ENCODE results near the gene VRK2. TPM values are rescaled to one million over a fixed set of nuclear protein-coding genes. Genes with fewer than 3 reads are reported as not detected.
A peak's percentile ranks its signal among the peaks of the same experiment; 100 is the strongest.

The VRK2 gene
- total RNA-seq = 19.5 TPM
- 17.6 TPM for polyA plus RNA-seq
- long read RNA-seq, donor 1, partial matches to known transcripts = 0 of 1 reads
- long read RNA-seq, donor 1, other reads (novel, unspliced or antisense) = 0 of 1 reads
- long read RNA-seq, donor 2, transcript VRK2-201 (13 exons, 1,888 nt) = major isoform, 6 of 30 reads
- long read RNA-seq, donor 2, partial matches to known transcripts = 8 of 30 reads
- long read RNA-seq, donor 2, other reads (novel, unspliced or antisense) = 15 of 30 reads
- long read RNA-seq, donor 3, partial matches to known transcripts = 0 of 1 reads
- long read RNA-seq, donor 3, other reads (novel, unspliced or antisense) = 0 of 1 reads
- long read RNA-seq, donor 4, partial matches to known transcripts = 0 of 8 reads
- long read RNA-seq, donor 4, other reads (novel, unspliced or antisense) = 7 of 8 reads
- long read RNA-seq, donor 5, partial matches to known transcripts = 105 of 111 reads
- long read RNA-seq, donor 5, other reads (novel, unspliced or antisense) = 5 of 111 reads
- long read RNA-seq, donor 6, partial matches to known transcripts = 0 of 3 reads
- long read RNA-seq, donor 6, other reads (novel, unspliced or antisense) = 0 of 3 reads
- long read RNA-seq, donor 7, partial matches to known transcripts = 49 of 50 reads
- long read RNA-seq, donor 7, other reads (novel, unspliced or antisense) = 0 of 50 reads
- long read RNA-seq, donor 8, partial matches to known transcripts = 0 of 1 reads
- long read RNA-seq, donor 8, other reads (novel, unspliced or antisense) = 0 of 1 reads
- long read RNA-seq, donor 9 = 0 reads
- long read RNA-seq, donor 10, partial matches to known transcripts = 0 of 8 reads
- long read RNA-seq, donor 10, other reads (novel, unspliced or antisense) = 8 of 8 reads

- DNase-seq (ENCODE audit: low read depth in 6 of 9, low spot score in 9 of 9) = peak; percentile 60 to 90 (median 74)
- peak within 1 kb of the TSS; percentile 65 to 92 for H3K4me3 ChIP-seq (ENCODE audit: low read length in 2 of 2)
- peaks cover 0 to 2% of the 10 kb centered on the region in 2 donors for H3K36me3 ChIP-seq (ENCODE audit: control insufficient read depth in 2 of 2, insufficient read depth in 2 of 2, low read length in 1 of 2)
- no peaks in the 10 kb centered on the region for H3K9me3 ChIP-seq (ENCODE audit: control insufficient read depth in 2 of 2, insufficient read depth in 1 of 2, low read length in 1 of 2)
- peak within 1 kb of the TSS; percentile 86 to 97 for H3K27ac ChIP-seq (ENCODE audit: low read depth in 1 of 2, low read length in 1 of 2)
- H3K4me1 ChIP-seq (ENCODE audit: control insufficient read depth in 2 of 2, insufficient read depth in 2 of 2, low read length in 2 of 2) = peaks cover 2 to 9% of the 10 kb centered on the region in 2 donors
- H3K27me3 ChIP-seq (ENCODE audit: control insufficient read depth in 2 of 2, insufficient read depth in 1 of 2, low read length in 1 of 2) = peaks cover 0 to 2% of the 10 kb centered on the region in 2 donors
- under 1% methylated on average over 76 of the region's 76 CpGs for WGBS
These were observed at the start of gene VRK2 for GRCh38 chr2:58046585-58047372. Gene VRK2, plus strand, starts transcription at chr2:58046806. Its CDS starts 2,026 bp downstream, at chr2:58048832.

GRCh38 chr2:58006256-58006951 lies 40.2 kb upstream of the VRK2 start:
- WGBS = 96% methylated on average over 2 of the region's 2 CpGs
- no peaks in the 10 kb centered on the region for H3K27me3 ChIP-seq (ENCODE audit: control insufficient read depth in 2 of 2, insufficient read depth in 1 of 2, low read length in 1 of 2)
- no peak overlapping the region for H3K27ac ChIP-seq (ENCODE audit: low read depth in 1 of 2, low read length in 1 of 2)
- no peaks in the 10 kb centered on the region for H3K9me3 ChIP-seq (ENCODE audit: control insufficient read depth in 2 of 2, insufficient read depth in 1 of 2, low read length in 1 of 2)
- no peak for DNase-seq (ENCODE audit: low read depth in 6 of 9, low spot score in 9 of 9)
- H3K4me3 ChIP-seq (ENCODE audit: low read length in 2 of 2) = no peak overlapping the region
- H3K4me1 ChIP-seq (ENCODE audit: control insufficient read depth in 2 of 2, insufficient read depth in 2 of 2, low read length in 2 of 2) = no peaks in the 10 kb centered on the region
- H3K36me3 ChIP-seq (ENCODE audit: control insufficient read depth in 2 of 2, insufficient read depth in 2 of 2, low read length in 1 of 2) = no peaks in the 10 kb centered on the region

GRCh38 chr2:58006952-58007284 lies 39.7 kb upstream of the VRK2 start:
- Histone ChIP-seq H3K36me3 (ENCODE audit: control insufficient read depth in 2 of 2, insufficient read depth in 2 of 2, low read length in 1 of 2) (no peaks in the 10 kb centered on the region), H3K27me3 (ENCODE audit: control insufficient read depth in 2 of 2, insufficient read depth in 1 of 2, low read length in 1 of 2) (no peaks in the 10 kb centered on the region), H3K27ac (ENCODE audit: low read depth in 1 of 2, low read length in 1 of 2) (no peak overlapping the region), H3K4me1 (ENCODE audit: control insufficient read depth in 2 of 2, insufficient read depth in 2 of 2, low read length in 2 of 2) (no peaks in the 10 kb centered on the region), H3K4me3 (ENCODE audit: low read length in 2 of 2) (no peak overlapping the region), H3K9me3 (ENCODE audit: control insufficient read depth in 2 of 2, insufficient read depth in 1 of 2, low read length in 1 of 2) (no peaks in the 10 kb centered on the region)
- WGBS = 100% methylated on average over 1 of the region's 1 CpG
- DNase-seq (ENCODE audit: low read depth in 6 of 9, low spot score in 9 of 9) = no peak

GRCh38 chr2:58010599-58010998 lies 36.0 kb upstream of the VRK2 start:
- no peaks in the 10 kb centered on the region for H3K4me1 ChIP-seq (ENCODE audit: control insufficient read depth in 2 of 2, insufficient read depth in 2 of 2, low read length in 2 of 2)
- no peak overlapping the region for H3K4me3 ChIP-seq (ENCODE audit: low read length in 2 of 2)
- no peaks in the 10 kb centered on the region for H3K36me3 ChIP-seq (ENCODE audit: control insufficient read depth in 2 of 2, insufficient read depth in 2 of 2, low read length in 1 of 2)
- H3K9me3 ChIP-seq (ENCODE audit: control insufficient read depth in 2 of 2, insufficient read depth in 1 of 2, low read length in 1 of 2) = no peaks in the 10 kb centered on the region
- no peak overlapping the region for H3K27ac ChIP-seq (ENCODE audit: low read depth in 1 of 2, low read length in 1 of 2)
- H3K27me3 ChIP-seq (ENCODE audit: control insufficient read depth in 2 of 2, insufficient read depth in 1 of 2, low read length in 1 of 2) = no peaks in the 10 kb centered on the region
- WGBS = 92% methylated on average over 1 of the region's 1 CpG
- DNase-seq (ENCODE audit: low read depth in 6 of 9, low spot score in 9 of 9) = no peak

GRCh38 chr2:58019229-58019628 lies 27.4 kb upstream of the VRK2 start:
- no peaks in the 10 kb centered on the region for H3K4me1 ChIP-seq (ENCODE audit: control insufficient read depth in 2 of 2, insufficient read depth in 2 of 2, low read length in 2 of 2)
- no peaks in the 10 kb centered on the region for H3K36me3 ChIP-seq (ENCODE audit: control insufficient read depth in 2 of 2, insufficient read depth in 2 of 2, low read length in 1 of 2)
- no peaks in the 10 kb centered on the region for H3K27me3 ChIP-seq (ENCODE audit: control insufficient read depth in 2 of 2, insufficient read depth in 1 of 2, low read length in 1 of 2)
- no peak overlapping the region for H3K27ac ChIP-seq (ENCODE audit: low read depth in 1 of 2, low read length in 1 of 2)
- H3K4me3 ChIP-seq (ENCODE audit: low read length in 2 of 2) = no peak overlapping the region
- H3K9me3 ChIP-seq (ENCODE audit: control insufficient read depth in 2 of 2, insufficient read depth in 1 of 2, low read length in 1 of 2) = peaks cover 0 to 2% of the 10 kb centered on the region in 2 donors
- no peak for DNase-seq (ENCODE audit: low read depth in 6 of 9, low spot score in 9 of 9)
- WGBS = 47% methylated on average over 1 of the region's 1 CpG

GRCh38 chr2:58025150-58025933 lies 21.3 kb upstream of the VRK2 start:
- no peak for DNase-seq (ENCODE audit: low read depth in 6 of 9, low spot score in 9 of 9)
- 92% methylated on average over 2 of the region's 2 CpGs for WGBS
- H3K36me3 ChIP-seq (ENCODE audit: control insufficient read depth in 2 of 2, insufficient read depth in 2 of 2, low read length in 1 of 2) = no peaks in the 10 kb centered on the region
- H3K27ac ChIP-seq (ENCODE audit: low read depth in 1 of 2, low read length in 1 of 2) = no peak overlapping the region
- H3K27me3 ChIP-seq (ENCODE audit: control insufficient read depth in 2 of 2, insufficient read depth in 1 of 2, low read length in 1 of 2) = no peaks in the 10 kb centered on the region
- no peak overlapping the region for H3K4me3 ChIP-seq (ENCODE audit: low read length in 2 of 2)
- no peaks in the 10 kb centered on the region for H3K9me3 ChIP-seq (ENCODE audit: control insufficient read depth in 2 of 2, insufficient read depth in 1 of 2, low read length in 1 of 2)
- no peaks in the 10 kb centered on the region for H3K4me1 ChIP-seq (ENCODE audit: control insufficient read depth in 2 of 2, insufficient read depth in 2 of 2, low read length in 2 of 2)

GRCh38 chr2:58027029-58027428 lies 19.6 kb upstream of the VRK2 start:
- H3K4me1 ChIP-seq (ENCODE audit: control insufficient read depth in 2 of 2, insufficient read depth in 2 of 2, low read length in 2 of 2) = no peaks in the 10 kb centered on the region
- H3K27me3 ChIP-seq (ENCODE audit: control insufficient read depth in 2 of 2, insufficient read depth in 1 of 2, low read length in 1 of 2) = no peaks in the 10 kb centered on the region
- no peaks in the 10 kb centered on the region for H3K36me3 ChIP-seq (ENCODE audit: control insufficient read depth in 2 of 2, insufficient read depth in 2 of 2, low read length in 1 of 2)
- H3K4me3 ChIP-seq (ENCODE audit: low read length in 2 of 2) = no peak overlapping the region
- no peak overlapping the region for H3K27ac ChIP-seq (ENCODE audit: low read depth in 1 of 2, low read length in 1 of 2)
- no peaks in the 10 kb centered on the region for H3K9me3 ChIP-seq (ENCODE audit: control insufficient read depth in 2 of 2, insufficient read depth in 1 of 2, low read length in 1 of 2)
- DNase-seq (ENCODE audit: low read depth in 6 of 9, low spot score in 9 of 9) = no peak

- no peaks in the 10 kb centered on the region for H3K27me3 ChIP-seq (ENCODE audit: control insufficient read depth in 2 of 2, insufficient read depth in 1 of 2, low read length in 1 of 2)
- H3K4me3 ChIP-seq (ENCODE audit: low read length in 2 of 2) = no peak overlapping the region
- no peak for DNase-seq (ENCODE audit: low read depth in 6 of 9, low spot score in 9 of 9)
- H3K27ac ChIP-seq (ENCODE audit: low read depth in 1 of 2, low read length in 1 of 2) = no peak overlapping the region
- no peaks in the 10 kb centered on the region for H3K9me3 ChIP-seq (ENCODE audit: control insufficient read depth in 2 of 2, insufficient read depth in 1 of 2, low read length in 1 of 2)
- no peaks in the 10 kb centered on the region for H3K4me1 ChIP-seq (ENCODE audit: control insufficient read depth in 2 of 2, insufficient read depth in 2 of 2, low read length in 2 of 2)
- no peaks in the 10 kb centered on the region for H3K36me3 ChIP-seq (ENCODE audit: control insufficient read depth in 2 of 2, insufficient read depth in 2 of 2, low read length in 1 of 2)
- 91% methylated on average over 1 of the region's 1 CpG for WGBS
These were observed 15.8 kb upstream of the VRK2 start for GRCh38 chr2:58030771-58031170.

Measured in thymus (tissue), 14 donors.